GM10248 (cell line): ENCODE measurements around the gene SCGB1A1.

Experiments used
- CTCF ChIA-PET: fragments of 300-600 bp; sonication (Branson Sonifier 250); formaldehyde crosslinking; extraction: SDS; loops from one replicate; lab custom pipeline; 2021; ENCODE audit warnings: antibody characterized with exemption; lab: Yijun Ruan, JAX
- POLR2A ChIA-PET: fragments of 350-650 bp; sonication (Branson Sonifier 250); formaldehyde crosslinking; extraction: SDS; loops from one replicate; lab custom pipeline; 2020; ENCODE audit warnings: antibody characterized with exemption; lab: Yijun Ruan, JAX
- DNase-seq: peaks from one replicate; pipeline ENCODE4 v3.0.0; 2012; ENCODE audit errors: extremely low spot score
- CTCF ChIP-seq: IDR thresholded peaks from 2 replicates; pipeline ENCODE4 v1.5.1; 2012; ENCODE audit warnings: mild to moderate bottlenecking, low read depth; ENCODE audit errors: extremely low read depth, missing control alignments, control extremely low read depth

Gene SCGB1A1

GRCh38 chr11:62400760-62401159 is 18.1 kb upstream of the SCGB1A1 start:
- ChIA-PET POLR2A (no interaction called here), CTCF (interaction anchor here (1.3 to 3.9 kb wide), 4 partner anchors 19 to 142 kb away, joined by 3 to 18 read pairs (median 11); no protein-coding TSS in a partner anchor)
- TF ChIP-seq CTCF = no peak
- DNase-seq = no peak

DNA sequence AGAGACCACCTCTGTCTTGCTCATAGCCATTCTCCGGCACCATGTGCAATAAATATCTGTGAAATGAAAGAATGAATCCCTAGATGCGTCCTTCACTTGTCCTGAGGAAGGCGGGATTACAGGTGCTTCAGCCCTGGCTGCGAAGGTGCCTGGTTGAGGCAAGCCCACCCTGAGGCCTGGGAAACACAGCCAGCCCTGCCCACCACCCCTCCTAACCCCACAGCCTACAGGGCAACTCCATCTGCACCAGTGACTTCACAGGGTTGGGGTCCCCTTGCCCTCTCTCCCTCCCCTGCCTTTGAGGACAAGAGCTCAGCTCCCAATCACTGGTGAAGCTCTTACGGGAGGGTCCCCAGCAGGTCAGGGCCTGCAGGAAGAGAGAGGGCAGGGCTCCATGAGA is 17.5 kb upstream of the SCGB1A1 start:
- ChIA-PET CTCF (interaction anchor here (1.3 to 3.9 kb wide), 4 partner anchors 20 to 141 kb away, joined by 3 to 18 read pairs (median 11); no protein-coding TSS in a partner anchor), POLR2A (no interaction called here)
- DNase-seq = no peak
- TF ChIP-seq CTCF = no peak

DNA sequence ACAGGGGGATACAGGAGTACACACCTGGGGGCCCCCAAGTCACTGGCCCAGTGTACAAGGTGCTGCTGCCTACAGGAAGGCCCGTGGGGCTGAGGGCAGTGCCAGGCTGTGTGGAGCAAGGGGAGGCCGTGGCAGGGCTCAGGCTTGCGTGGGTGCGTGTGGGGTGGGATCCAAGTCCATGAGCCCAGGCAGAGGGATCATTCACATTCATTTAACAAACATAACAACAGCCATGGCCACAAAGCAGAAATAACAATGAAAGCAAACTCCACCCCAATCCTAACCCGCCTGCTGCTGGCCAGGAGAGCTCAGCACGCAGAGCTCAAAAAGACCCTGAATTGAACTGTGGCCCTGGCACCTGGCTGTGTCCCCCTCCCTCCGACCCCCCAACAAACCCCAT is 17.0 kb upstream of the SCGB1A1 start:
- POLR2A ChIA-PET = no interaction called here
- no peak for DNase-seq
- TF ChIP-seq CTCF = no peak
- CTCF ChIA-PET = interaction anchor here (1.3 to 3.9 kb wide), 3 partner anchors 23 to 141 kb away, joined by 3 to 18 read pairs (median 15); no protein-coding TSS in a partner anchor

DNA sequence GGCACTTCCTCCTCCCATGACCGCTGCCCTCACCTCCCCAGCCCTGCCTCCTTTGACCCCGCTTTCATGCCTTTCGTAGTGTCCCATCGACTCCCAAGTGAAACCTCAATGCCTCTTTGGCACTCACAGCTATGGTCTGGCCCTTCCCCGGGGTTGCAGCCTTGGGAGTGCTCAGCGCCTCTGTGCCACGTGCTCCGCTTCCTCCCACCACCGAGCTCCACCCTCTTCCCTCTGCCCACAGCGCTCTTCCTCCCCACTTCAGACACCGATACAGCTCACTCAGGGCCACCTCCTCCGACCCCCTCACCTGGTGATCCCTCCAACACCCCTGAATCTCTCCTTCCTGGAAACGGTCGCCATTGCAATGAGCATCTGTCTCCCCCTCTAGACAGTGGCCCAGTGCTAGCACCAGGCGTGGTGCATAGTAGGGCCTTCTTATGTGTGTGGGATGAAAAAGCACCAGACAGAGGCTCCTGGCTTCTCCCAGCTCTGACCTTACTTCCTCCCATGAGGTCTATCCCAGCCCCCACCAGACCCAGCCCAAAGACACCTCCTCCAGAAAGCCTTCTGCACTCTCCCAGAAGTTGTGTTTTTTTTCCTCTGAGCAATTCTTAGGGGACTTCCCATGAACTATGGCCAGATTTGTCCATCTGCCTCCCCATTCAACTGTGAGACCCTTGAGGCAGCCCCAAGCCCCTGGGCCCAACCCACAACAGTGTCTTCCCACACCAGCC is 16.4 kb upstream of the SCGB1A1 start:
- DNase-seq = no peak
- POLR2A ChIA-PET = no interaction called here
- CTCF ChIA-PET = interaction anchor here (3.9 kb wide), 2 partner anchors 22 to 140 kb away, joined by 15 to 18 read pairs; no protein-coding TSS in a partner anchor
- no peak for TF ChIP-seq CTCF

- ChIA-PET POLR2A (interaction anchor here (0.5 kb wide), 1 partner anchor 177 kb away, joined by 5 read pairs; no protein-coding TSS in a partner anchor), CTCF (interaction anchor here (1.4 to 1.7 kb wide), 2 partner anchors 8 to 21 kb away, joined by 4 to 16 read pairs; no protein-coding TSS in a partner anchor)
- TF ChIP-seq CTCF = no peak
- no peak for DNase-seq
These were observed 15.7 kb upstream of the SCGB1A1 start for GRCh38 chr11:62402960-62403730.

GRCh38 chr11:62404435-62404834 is 14.4 kb upstream of the SCGB1A1 start:
- ChIA-PET POLR2A (no interaction called here), CTCF (interaction anchor here (1.7 kb wide), 1 partner anchor 9 kb away, joined by 16 read pairs; no protein-coding TSS in a partner anchor)
- DNase-seq = no peak
- no peak for TF ChIP-seq CTCF
